ENCODE data around the gene BCAS3. TPM values are rescaled to one million over a fixed set of nuclear protein-coding genes. Genes with fewer than 3 reads are reported as not detected.
"Not testable (repeated sequence)": the region's sequence is repeated elsewhere in the genome, so short reads cannot be mapped to it uniquely, and the experiment has no call there.

Gene BCAS3
- total RNA-seq, 2 donors from 2014 or later = 12.0 to 15.6 TPM

DNA sequence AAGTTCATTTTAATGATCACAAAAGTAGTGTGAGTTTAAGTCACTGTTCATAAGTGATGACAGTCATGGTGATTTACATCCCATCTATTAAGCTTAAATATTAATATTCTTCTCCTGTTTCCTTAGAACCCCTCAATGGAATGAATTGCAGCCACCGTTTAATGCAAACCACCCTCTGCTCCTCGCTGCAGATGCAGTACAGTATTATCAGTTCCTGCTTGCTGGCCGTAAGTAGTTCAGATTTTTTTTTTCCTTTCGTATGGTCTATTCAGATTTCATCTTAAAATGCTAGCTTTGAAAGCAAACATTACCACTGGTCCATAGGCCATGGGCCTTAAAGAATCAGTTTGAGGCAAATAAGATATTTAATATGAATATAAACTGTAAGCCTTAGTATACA lies 363.0 kb downstream of the BCAS3 start:
- no peak overlapping the region for H3K4me3 ChIP-seq
- peaks cover 8% of the 10 kb centered on the region for H3K36me3 ChIP-seq
- TF ChIP-seq, protein P1, sequence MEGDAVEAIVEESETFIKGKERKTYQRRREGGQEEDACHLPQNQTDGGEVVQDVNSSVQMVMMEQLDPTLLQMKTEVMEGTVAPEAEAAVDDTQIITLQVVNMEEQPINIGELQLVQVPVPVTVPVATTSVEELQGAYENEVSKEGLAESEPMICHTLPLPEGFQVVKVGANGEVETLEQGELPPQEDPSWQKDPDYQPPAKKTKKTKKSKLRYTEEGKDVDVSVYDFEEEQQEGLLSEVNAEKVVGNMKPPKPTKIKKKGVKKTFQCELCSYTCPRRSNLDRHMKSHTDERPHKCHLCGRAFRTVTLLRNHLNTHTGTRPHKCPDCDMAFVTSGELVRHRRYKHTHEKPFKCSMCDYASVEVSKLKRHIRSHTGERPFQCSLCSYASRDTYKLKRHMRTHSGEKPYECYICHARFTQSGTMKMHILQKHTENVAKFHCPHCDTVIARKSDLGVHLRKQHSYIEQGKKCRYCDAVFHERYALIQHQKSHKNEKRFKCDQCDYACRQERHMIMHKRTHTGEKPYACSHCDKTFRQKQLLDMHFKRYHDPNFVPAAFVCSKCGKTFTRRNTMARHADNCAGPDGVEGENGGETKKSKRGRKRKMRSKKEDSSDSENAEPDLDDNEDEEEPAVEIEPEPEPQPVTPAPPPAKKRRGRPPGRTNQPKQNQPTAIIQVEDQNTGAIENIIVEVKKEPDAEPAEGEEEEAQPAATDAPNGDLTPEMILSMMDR (IDR thresholded peaks at IDR 0.05) = no peak
- no peak for DNase-seq (ENCODE audit: low spot score)
- no peaks in the 10 kb centered on the region for H3K9me3 ChIP-seq
- no peaks in the 10 kb centered on the region for H3K27me3 ChIP-seq
- H3K4me1 ChIP-seq = no peaks in the 10 kb centered on the region
- H3K27ac ChIP-seq = no peak overlapping the region

DNA sequence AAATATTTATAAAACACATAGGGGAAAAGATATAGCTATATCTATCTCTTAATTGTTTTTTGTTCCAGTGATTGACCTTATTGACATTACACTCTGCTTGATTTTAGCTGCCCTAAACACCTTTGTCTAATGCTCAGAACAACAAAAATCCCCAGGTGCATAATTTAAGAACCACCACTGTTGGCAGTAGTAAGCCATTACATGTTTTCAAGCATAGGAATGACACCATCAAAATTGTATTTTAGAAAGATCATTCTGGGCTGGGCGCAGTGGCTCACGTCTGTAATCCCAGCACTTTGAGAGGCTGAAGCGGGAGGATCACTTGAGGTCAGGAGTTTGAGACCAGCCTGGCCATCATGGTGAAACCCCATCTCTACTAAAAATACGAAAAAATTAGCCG lies 364.7 kb downstream of the BCAS3 start:
- not testable (repeated sequence) for H3K27me3 ChIP-seq; H3K4me3 ChIP-seq; H3K36me3 ChIP-seq; H3K9me3 ChIP-seq; DNase-seq (ENCODE audit: low spot score); H3K4me1 ChIP-seq; H3K27ac ChIP-seq

DNA sequence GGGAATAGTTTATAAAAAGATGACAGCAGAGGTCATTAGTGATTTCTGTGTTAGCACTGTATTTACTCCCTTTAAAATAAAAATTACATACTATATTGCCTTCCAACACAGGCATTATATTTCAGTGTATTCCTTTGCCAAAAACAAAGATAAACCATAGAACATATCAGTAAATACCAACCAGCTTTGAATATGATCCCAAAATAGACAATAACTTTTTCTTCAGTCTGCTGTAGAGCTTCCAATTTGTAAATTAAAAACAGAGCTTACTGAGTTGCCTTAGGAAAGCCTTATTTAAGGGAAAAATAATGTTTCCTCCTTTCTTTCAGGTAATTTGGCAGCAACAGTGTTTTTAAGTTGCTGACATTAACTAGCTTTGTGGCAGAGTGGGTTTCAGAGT lies 369.9 kb downstream of the BCAS3 start:
- TF ChIP-seq, protein P1 (IDR thresholded peaks at IDR 0.05) = no peak
- H3K27ac ChIP-seq = no peak overlapping the region
- no peaks in the 10 kb centered on the region for H3K9me3 ChIP-seq
- H3K27me3 ChIP-seq = no peaks in the 10 kb centered on the region
- DNase-seq (ENCODE audit: low spot score) = no peak
- no peak overlapping the region for H3K4me3 ChIP-seq
- peaks cover 0 to 10% of the 10 kb centered on the region in 2 donors for H3K4me1 ChIP-seq
- no peaks in the 10 kb centered on the region for H3K36me3 ChIP-seq

DNA sequence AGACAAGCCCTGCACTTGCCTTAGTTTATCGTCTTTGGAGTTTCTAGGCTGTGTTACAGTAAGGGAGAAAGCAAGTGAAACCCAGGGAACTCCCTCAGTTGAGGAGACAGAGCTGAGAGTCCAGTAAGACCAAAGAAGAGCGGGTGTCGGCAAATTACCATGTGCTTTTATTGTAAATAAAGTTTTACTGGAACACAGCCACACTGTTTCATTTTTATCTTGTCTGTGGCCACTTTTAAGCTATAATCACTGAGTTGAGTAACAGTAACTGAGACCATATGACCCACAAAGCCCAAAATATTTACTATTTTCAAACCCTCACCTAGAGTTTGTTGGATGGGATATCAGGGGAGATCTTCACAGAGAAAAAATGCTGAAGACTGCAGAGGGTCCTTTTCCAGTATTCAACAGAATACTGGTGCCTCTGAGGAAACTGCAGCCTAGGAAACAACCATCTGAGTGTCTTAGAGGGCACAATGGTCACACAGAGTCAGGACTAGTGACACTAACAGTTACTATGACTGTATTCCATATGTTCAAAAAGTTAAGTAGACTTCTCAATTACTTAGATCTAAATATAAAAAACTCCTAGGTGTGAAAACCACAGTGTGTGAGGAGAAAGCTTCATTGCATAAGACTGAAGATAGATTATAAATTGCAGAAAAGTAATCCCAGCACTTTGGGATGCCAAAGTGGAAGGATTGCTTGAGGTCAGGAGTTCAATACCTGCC lies 370.9 kb downstream of the BCAS3 start:
- Histone ChIP-seq H3K9me3 (no peaks in the 10 kb centered on the region), H3K4me1 (peaks cover 0 to 10% of the 10 kb centered on the region in 2 donors), H3K4me3 (no peak overlapping the region), H3K27me3 (no peaks in the 10 kb centered on the region), H3K27ac (no peak overlapping the region), H3K36me3 (no peaks in the 10 kb centered on the region)
- no peak for DNase-seq (ENCODE audit: low spot score)
- TF ChIP-seq, protein P1 (IDR thresholded peaks at IDR 0.05) = no peak

DNA sequence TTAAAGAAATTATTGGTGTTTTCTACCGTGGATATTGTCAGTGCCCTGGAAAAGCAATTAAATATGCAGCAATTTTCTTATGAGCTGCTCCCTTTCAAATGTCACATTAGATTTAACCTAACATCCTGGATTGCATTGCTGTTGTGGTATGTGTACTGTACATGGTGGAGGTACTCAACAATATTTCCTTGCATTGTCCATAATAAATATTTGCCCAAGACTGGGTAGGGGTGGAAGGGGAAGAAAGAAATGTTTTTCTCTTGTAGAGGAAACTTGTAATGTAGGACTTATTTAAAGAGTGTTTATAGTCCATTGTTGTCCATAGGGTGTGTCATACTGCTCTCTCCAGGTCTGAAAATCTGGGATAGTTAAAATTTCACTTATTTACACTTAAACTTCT lies 375.8 kb downstream of the BCAS3 start:
- Histone ChIP-seq H3K36me3 (no peaks in the 10 kb centered on the region), H3K4me1 (no peaks in the 10 kb centered on the region), H3K27me3 (no peaks in the 10 kb centered on the region), H3K9me3 (no peaks in the 10 kb centered on the region), H3K27ac (no peak overlapping the region), H3K4me3 (no peak overlapping the region)
- no peak for DNase-seq (ENCODE audit: low spot score)
- TF ChIP-seq, protein P1 (IDR thresholded peaks at IDR 0.05) = no peak

DNA sequence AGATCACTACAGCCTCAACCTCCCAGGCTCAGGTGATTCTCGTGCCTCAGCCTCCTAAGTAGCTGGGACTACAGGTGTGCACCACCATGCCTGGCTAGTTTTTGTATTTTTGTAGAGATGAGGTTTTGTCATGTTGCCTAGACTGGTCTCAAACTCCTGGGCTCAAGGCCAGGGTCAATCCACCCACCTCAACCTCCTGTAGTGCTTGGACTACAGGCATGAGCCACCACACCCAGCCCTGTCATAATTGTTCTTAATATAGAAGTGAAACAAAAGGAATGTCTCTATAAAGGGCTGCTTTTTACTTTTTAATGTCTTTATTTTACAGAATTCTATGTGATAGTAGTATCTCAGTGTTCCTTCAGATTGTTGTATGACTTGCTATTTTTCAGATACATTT lies 376.8 kb downstream of the BCAS3 start:
- no peak for DNase-seq (ENCODE audit: low spot score)
- Histone ChIP-seq H3K4me3 (no peak overlapping the region), H3K27ac (no peak overlapping the region), H3K9me3 (no peaks in the 10 kb centered on the region), H3K27me3 (no peaks in the 10 kb centered on the region), H3K36me3 (no peaks in the 10 kb centered on the region), H3K4me1 (no peaks in the 10 kb centered on the region)
- TF ChIP-seq, protein P1 (IDR thresholded peaks at IDR 0.05) = no peak
